GM18507 (cell line): Measurements from ENCODE around the gene CRELD2.
"Not testable (repeated sequence)": the region's sequence is repeated elsewhere in the genome, so short reads cannot be mapped to it uniquely, and the experiment has no call there.

Source experiments
- DNase-seq: peaks from one replicate; pipeline ENCODE4 v3.0.0; 2011; ENCODE audit warnings: low read depth; ENCODE audit not compliant: insufficient read length; ENCODE audit errors: extremely low spot score
- FAIRE-seq: peaks from 2 replicates; lab custom pipeline; 2011; peaks lifted over from hg19 to GRCh38; lab: Jason Lieb, UNC

The CRELD2 gene

DNA sequence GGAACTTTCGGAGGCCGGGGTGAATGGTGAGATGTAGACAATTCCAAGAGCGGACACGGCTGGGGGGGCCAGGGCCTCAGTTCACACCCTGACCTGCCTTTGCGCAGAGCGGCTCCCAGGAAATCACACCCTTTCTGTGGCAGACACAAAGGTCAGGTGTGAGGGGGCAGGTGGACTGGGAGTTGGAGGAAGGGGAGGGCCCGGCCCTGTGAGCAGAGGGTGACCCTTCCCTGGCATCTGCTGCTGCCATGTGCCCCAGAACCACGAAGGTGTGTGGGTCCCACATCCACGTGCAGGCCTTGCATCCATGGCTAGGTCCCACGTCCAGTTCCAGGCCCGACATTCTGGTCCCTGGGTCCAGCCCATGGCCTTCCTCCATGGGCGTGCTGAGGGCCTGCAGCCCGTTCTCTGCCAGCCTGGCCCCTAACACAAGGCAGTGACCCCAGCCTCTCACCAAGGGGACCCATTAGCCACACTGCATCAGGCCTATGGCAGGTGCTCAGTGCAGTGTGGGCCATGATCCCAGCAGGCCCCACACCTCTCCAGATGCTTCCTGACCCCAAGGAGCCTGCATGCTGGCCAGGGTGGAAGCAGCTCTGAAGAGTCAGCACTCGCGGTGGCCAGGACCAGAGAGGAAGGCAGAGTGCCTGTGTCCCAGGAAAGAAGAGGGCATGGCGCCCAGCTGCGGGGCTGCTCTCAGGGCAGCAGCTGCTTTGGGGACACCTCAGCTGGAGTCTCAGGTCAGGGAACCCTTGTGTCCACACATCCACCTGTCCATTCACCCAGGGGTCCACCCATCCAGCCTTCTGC lies 23.3 kb downstream of the CRELD2 start:
- DNase-seq (no peak), FAIRE-seq (no peak)

DNA sequence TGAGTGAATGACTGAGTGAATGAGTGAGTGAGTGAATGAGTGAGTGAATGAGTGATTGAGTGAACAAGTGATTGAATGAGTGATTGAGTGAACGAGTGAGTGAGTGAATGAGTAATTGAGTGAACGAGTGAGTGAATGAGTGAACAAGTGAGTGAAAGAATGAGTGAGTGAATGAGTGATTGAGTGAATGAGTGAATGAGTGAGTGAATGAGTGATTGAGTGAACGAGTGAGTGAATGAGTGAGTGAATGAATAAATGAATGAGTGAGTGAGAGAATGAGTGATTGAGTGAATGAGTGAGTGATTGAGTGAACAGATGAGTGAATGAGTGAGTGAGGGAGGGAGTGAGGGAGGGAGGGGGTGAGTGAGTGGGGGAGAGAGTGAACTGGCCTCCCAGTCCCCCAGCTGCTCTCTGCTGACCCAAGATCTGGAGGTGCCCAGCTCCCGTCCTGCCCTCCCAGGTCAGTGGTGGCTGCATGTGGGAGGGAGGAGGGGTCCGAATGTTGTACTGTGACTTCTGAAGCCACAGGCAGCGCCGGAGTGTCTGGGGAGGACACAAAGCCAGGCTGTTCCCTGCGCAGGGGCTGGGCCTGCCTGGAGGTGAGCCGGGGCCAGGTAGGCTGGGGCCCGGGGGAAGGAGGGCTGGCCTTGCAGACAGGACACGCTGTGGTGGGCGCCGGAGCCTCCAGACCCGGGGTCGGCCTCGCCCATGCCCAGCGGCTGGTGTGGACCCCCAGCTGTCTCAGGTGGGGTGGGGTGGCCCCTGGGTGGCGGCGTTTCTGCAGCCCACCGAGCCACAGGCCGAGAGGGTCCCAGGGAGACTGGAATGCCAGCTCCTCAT lies 24.4 kb downstream of the CRELD2 start:
- FAIRE-seq (no peak), DNase-seq (no peak)

DNA sequence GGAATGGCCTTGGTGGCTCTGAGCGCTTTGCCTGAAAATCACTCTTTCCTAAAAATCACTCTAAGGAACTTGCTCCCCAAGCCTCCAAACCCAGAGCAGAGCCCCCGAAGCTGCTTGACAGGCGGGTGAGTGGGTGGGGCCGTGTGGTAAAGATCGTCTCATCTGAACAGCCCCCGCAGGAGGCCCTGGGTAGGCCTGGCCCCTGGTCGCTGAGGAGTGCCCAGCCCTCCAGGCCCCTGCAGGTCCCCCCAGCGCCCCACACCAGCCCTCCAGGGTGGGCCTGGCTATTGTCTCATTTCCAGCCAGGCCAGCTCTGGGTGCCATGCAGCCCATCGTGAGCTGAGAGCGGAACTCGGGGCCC lies 25.0 kb downstream of the CRELD2 start:
- DNase-seq (no peak), FAIRE-seq (no peak)

DNA sequence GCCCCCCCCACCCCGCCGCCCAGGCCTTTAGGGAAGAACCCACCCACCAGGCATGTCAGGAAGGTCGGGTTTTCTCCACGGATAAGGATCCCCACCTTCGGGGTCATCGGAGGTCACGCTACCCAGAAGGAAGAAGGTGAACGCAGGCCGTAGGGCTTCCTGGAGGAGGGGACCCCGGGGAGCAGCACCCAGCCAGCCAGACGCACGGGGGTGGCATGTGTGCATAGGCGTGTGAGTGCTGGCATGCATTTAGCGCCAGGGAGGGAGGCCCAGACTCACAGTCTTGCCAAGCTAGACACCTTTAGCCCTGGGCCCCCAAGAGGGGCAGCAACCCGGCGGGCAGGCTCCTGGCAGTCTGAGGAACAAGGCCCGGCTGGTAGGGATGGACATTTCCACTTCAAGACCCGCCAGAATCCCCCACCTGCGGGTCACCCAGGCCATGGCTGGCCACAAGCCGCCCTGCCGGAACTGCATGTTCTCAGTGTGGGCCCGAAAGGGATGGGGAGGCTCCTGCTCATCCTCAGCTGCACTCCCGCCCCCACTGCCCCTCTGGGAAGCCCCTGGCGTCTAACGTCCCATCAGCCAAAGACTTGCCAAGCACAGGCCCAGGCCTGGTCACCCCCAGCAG lies 25.5 kb downstream of the CRELD2 start:
- FAIRE-seq (no peak), DNase-seq (no peak)

DNA sequence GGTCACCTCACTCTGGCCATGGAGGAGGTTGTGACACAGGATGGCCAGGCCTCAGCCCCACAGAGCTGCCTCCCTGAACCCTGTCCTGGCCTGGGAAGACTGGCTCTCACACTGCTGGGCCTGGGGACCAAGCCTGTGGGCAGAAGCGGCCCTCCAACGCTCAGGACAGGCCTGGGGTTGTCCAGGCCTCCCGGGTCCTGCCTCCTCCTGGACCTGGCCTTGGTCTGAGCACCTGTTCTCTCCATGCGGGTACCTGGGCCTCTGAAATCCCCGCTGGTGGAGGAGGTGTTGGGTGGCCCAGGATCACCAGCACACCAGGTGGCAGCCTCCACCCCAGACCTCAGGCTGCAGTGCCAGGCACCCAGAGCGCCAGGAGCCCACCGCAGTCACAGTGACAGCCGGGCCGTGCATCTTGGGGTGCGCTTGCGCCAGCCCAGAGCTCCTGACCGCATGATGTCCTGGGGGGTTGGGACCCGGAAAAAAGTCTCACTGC lies 26.0 kb downstream of the CRELD2 start:
- no peak for FAIRE-seq
- DNase-seq: no peak

DNA sequence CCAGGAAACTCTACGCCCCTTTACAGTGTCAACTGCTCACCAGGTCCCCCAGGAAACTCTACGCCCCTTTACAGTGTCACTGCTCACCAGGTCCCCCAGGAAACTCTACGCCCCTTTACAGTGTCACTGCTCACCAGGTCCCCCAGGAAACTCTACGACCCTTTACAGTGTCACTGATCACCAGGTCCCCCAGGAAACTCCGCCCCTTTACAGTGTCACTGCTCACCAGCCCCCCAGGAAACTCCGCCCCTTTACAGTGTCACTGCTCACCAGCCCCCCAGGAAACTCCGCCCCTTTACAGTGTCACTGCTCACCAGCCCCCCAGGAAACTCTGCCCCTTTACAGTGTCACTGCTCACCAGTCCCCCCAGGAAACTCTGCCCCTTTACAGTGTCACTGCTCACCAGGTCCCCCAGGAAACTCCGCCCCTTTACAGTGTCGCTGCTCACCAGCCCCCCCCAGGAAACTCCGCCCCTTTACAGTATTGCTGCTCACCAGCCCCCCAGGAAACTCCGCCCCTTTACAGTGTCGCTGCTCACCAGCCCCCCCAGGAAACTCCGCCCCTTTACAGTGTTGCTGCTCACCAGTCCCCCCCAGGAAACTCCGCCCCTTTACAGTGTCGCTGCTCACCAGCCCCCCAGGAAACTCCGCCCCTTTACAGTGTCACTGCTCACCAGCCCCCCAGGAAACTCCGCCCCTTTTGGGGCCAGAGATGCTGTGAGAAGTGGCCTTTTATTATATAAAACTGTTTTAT lies 26.8 kb downstream of the CRELD2 start:
- DNase-seq, FAIRE-seq: not testable (repeated sequence)

DNA sequence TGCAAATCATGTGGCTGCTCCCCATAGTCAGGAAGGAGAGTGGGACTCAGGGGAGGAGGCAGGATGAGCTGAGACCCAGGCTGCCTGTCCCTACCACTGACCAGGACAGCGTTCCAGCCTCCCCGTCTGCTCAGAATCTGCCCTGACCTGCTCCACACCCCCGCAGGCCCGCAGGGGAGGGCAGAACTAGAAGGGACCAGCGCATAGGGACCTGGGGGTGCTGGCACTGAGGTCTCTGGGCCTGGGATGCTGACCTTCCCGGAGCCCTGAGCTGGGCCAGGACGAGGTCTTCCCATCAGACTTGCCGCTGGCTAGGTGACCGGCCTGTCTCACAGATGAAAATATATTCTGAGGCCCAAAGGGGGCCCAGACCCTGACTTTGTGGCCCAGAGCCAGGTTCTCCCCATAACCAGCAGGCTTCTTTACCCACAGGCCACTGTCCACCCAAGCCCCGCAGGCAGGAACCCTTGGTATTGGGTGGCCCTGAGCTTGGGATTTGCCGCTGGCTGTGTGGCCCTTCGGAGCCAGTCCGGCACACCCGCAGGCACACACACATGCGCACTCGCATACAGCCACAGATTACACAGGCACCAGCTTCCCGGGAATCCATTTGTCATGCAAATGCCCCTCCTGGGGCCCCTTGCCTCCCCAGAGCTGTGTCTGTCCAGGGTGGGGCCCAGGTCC lies 28.3 kb downstream of the CRELD2 start:
- DNase-seq (no peak), FAIRE-seq (no peak)

DNA sequence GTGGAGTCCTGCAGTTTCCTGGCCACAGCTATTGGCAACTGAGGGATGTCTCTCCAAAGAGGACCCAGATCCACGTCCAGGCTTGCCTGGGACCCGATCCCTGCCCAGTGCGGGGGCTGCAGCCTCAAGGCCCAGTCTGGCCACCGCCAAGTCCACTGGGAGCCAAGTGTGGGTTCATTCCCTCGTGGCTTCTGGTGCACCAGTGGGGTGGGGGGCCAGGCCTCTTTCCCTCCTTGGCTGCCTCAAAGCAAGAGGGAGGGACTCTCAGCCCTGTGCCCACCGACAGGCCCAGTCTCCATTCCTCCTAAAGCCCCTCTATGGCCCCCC lies 28.8 kb downstream of the CRELD2 start:
- DNase-seq: no peak
- FAIRE-seq: no peak

DNA sequence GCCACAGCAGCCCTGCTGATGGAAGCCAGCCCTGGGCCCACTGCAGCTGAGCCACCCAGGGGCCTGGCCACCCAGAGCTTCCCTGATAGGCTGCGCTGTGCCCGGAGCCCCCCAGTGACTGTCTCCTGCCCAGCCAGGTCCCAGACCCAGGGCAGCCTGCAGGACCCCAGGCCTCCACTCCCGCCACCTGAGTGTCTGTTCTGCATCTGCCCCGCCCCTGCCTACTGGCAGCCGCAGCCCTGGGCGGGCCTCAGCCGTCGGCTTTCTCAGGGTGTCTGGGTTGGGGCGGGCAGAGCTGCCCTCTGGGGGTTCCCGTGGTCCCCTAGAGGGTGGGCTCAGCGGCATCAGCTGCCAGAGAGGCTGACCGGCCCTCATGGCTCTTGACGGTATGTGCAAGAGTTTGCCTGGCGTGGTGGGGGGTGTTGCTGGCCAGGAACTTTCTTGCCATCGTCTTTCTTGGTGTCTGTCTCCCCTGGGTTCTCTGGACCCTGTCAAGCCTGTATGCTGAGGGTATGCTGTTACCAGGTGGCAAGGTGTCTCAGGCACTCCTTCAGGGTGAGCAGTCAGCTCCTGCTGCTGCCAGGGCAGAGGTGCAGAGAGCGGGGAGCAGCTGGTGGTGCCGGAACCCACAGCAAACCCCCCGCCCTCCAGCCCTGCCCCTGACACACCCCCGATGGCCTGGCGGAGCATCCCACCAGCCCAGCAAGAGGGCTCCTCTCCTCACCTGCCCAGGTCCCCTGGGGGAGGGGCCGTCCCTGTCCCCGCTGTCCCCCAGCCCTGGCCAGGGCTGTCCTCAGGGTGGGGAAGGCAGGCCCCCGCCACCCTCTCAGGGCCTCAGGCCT lies 29.9 kb downstream of the CRELD2 start:
- DNase-seq: no peak

DNA sequence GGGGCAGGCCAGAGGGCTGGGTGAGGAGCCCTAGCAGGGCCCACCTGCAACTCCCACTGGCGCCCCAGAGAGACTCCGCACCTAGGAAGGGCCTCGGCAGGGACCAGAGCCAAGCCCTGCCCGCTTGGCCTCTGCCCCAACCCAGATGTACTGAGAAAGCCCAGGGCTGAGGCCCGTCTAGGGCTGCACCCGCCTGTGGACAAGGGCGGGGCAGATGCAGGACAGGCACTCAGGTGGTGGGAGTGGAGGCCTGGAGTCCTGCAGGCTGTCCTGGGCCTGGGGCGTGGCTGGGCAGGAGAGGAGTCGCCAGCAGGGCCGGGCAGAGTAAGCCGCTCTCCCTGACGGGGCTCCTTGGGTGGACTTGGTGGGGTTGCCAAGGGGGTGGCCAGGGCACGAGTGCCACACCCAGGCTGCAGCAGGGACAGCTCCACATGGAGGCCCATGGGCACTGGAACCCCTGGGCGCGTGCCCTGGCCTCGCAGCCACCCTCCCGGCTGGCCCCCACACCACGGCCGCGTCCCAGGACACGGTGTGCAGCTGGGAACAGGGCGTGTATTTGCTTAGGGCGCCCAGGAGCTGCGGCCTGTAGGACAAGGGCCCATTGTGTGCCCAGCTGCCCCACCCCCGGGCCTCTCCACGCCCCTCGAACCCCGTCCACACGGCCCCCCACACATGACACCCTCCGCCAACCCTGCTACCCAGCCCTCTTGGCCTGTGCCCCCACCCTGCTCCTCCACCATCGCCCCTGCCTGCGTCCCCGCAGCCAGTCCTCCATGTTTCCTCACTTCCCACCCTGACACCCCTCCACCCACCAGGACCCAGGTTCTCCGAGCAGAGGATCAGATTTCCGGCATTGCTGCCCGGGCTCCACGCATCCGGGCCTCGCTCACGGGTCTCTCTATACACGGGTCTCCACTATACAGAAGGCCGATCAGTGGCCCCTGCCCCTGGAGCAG lies 30.8 kb downstream of the CRELD2 start:
- no peak for DNase-seq

More for the DNA sequence above, 29.9 kb downstream of the CRELD2 start:
- no peak for FAIRE-seq

DNA sequence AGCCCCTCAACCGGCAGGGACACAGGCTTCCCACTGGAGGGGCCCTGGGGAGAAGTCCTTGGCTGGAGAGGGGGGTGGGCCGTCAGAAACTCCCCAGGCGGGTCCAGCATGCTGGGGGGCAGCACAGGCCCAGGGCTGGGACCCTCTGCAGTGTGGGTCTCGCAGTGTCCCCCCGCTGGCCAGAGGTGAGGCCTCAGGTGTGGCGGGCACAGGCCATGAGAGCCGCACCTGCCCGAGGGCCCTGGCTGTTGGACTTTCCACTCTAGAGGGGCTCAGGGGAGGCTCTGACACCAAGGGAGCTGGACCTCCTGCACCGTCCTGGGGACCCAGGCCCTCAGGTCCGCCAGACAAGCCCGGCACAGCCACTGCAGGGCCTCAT lies 31.5 kb downstream of the CRELD2 start:
- DNase-seq: no peak
- FAIRE-seq: no peak

More for the DNA sequence above, 30.8 kb downstream of the CRELD2 start:
- no peak for FAIRE-seq

DNA sequence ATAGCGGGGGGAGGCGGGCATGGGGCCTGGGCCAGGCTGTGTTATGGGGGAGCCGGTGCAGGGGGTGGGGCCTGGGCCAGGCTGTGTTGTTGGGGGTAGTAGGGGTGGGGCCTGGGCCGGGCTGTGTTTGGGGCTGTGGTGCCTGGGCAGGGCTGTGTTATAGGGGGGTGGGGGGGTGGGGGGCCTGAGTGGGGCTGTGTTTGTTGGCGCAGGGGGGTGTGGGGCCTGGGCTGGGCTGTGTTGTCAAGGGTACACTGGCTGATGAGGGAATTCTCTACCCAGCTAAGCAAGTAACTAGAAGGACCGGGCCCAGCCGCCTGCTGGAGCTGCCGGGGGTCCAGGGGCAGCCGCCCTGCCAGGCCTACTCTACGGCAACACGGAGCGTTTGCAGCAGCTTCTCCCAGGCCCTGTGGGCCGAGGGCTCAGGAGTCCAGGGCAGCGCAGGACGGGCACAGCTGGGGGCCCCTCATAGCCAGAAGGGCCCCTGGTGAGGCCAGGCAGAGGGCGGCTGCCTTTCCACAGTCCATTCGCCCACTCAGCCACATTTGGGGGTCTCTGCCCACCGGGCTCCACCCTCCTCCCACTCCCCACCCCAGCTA lies 32.1 kb downstream of the CRELD2 start:
- DNase-seq (no peak), FAIRE-seq (no peak)

DNA sequence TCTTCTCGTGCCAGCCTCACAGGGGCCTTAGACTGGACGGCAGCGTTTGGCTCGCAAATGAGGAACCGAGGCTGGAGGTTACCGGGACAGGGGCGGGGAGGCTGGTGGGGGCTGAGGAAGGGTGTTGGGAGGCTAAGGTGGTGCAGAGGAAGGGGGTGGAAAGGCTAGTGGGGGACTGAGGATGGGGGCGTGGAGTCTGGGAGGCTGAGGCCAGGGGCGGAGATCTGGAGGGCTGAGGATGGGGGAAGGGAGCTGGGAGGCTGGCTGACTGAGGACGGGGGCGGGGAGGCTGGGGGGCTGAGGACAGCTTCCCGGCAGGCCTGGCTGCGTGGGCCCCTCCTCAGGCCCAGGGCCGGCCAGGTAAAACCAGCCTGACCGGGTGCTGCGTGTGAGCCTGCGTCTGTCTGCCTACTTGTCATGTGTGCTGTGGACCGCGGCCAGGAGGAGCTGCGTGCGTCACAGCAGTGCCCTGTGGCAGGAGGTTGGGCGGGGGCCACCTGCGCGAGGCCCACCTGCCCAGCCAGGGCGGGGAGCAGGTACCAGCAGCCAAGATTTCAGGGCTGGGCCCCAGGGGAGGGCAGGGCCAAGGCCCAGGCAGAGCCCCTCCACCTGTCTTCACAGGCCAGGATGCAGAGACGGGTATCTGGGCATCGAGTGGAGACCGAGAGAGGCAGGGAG lies 32.7 kb downstream of the CRELD2 start:
- DNase-seq (no peak), FAIRE-seq (no peak)

DNA sequence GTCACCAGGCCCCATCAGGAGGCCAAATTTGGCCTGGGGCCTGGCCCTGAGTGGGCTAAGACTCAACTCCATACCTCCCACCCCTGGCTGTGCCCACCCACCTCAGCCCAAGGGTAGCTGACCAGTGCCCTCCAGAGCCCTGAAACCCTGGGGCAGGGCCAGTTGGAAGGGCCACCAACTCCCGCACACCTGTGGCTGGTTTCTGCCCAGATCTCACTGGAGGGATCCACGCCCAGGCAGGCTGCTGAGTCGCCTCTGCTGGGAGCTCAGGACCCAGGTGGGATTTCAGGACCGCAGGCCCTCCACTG lies 33.2 kb downstream of the CRELD2 start:
- FAIRE-seq (no peak), DNase-seq (no peak)

DNA sequence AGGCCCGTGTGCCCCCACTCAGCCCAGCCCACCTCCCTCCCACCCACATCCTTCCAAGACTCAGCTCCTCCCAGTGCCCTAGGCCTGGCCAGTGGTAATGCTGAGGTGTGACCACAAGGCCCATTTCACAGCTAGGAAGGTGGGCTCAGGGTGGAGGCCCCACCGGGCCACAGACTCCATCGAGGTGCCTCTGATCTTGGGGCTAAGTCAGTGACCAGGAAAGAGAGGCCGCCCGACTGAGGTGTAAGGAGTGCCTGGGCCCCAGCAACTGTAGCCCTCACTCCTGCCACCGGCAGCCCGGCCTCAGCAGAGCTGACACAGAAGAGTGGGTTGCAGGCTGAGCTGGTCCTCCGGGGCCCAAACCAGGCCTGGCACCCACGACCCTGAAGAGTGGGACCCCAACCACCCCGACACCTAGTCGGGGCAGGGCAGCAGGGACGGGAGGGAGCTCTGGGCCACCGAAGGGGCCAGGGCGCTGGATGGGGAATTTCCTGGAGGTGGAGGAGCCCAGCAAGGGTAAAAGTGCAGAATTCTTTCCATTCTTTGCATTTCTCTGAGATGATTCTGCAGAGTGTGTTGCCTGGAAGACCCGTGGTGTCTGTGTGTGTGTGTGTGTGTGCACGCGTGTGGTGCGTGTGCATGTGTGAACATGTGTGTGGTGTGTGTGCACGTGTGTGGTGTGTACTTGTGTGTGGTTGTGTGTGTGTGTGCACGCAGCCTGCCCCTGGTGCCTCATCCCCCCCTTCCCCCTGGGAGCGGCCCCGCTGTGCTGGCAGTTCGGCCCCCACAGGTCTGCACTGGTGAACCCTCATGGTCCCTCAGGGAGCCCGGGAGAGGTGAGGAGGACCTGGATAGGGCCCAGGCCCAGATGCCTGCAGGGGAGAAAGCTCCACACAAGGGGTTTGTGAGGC lies 33.8 kb downstream of the CRELD2 start:
- DNase-seq (no peak), FAIRE-seq (no peak)
